Astrocyte of the cerebellum (primary cell): Measurements from ENCODE around the gene KLF15.

Experiments used
- DNase-seq: peaks from one replicate; pipeline ENCODE4 v3.0.0-alpha.2; 2011; ENCODE audit warnings: low read depth
- H3K4me3 ChIP-seq: 2 replicates; pipeline ENCODE4 v1.5.1; 2011; ENCODE audit warnings: mild to moderate bottlenecking, low read depth, low read length, moderate library complexity
- CTCF ChIP-seq: IDR thresholded peaks from 2 replicates; pipeline ENCODE4 v1.5.1; 2012; ENCODE audit warnings: low read length, low read depth, moderate library complexity, mild to moderate bottlenecking; ENCODE audit errors: missing control alignments
- in situ Hi-C: cut with HindIII; loops from 2 replicates; pipeline ENCODE4 v1.10.0; 2017; ENCODE audit warnings: low sequenced_read_pairs

The KLF15 gene

GRCh38 chr3:126357295-126358037, at the start of gene KLF15:
Gene KLF15, minus strand, starts transcription at chr3:126357408. Its CDS starts 4,486 bp downstream, at chr3:126352922.
- in situ Hi-C loops: no loop called here
- H3K4me3 ChIP-seq: peak within 1 kb of the TSS; percentile 48
- DNase-seq: peak; percentile 13
- TF ChIP-seq CTCF: no peak

GRCh38 chr3:126406389-126407296, 49.4 kb upstream of the KLF15 start:
- in situ Hi-C loops: no loop called here
- no peak for DNase-seq
- no peak overlapping the region for H3K4me3 ChIP-seq
- no peak for TF ChIP-seq CTCF

DNA sequence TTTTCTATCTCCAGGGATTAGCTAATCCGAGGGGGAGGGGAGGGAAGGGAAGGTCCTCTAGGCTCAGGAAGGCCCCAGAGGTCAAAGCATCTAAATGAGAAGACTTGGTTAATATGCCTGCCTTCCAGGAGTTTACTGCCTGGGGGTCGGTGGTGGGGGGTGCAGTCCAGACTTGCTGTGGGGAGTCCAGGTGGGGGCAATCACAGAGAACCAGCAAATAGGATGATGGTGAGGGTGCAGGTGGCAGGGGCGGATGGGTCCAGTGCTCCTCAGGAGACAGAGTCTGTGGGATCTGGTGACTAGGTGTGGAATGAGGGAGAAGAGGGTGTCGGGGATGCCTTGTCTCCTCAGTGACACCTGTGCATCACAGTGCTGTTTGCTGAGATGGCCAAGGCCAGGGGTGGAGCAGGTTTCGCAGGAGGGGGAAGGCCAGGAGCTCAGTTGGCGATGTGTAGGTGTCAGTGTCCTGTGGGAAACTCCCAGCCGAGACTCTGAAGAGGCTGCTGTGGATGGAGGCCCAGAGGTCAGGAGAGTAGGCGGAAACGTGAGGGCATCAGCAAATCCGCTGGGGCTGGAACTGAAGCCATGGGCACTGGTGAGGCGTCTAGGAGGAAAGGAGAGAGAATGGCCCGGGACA, 45.6 kb upstream of the KLF15 start:
- H3K4me3 ChIP-seq: no peak overlapping the region
- no peak for DNase-seq
- in situ Hi-C loops: no loop called here
- no peak for TF ChIP-seq CTCF

DNA sequence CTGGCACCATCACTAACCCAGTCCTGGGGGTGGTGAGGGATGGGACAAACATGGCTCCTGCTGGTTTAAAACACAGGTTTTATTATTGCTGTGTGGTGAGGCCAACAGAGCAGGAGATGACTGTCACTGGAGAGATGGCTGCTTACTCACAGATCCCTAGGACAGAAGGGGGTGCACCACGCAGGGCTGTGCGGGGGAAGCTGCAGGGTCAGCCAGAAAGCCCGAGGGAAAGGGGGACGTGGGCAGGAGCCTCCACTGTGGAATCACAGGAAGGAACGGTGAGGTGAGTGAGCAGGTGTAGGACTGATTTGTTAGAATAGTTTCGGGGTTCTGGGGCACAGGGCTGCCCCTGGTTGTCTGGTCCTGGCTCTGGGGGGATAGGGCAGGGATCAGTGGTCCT, 45.0 kb upstream of the KLF15 start:
- no peak overlapping the region for H3K4me3 ChIP-seq
- no peak for DNase-seq
- TF ChIP-seq CTCF: no peak
- in situ Hi-C loops: no loop called here

DNA sequence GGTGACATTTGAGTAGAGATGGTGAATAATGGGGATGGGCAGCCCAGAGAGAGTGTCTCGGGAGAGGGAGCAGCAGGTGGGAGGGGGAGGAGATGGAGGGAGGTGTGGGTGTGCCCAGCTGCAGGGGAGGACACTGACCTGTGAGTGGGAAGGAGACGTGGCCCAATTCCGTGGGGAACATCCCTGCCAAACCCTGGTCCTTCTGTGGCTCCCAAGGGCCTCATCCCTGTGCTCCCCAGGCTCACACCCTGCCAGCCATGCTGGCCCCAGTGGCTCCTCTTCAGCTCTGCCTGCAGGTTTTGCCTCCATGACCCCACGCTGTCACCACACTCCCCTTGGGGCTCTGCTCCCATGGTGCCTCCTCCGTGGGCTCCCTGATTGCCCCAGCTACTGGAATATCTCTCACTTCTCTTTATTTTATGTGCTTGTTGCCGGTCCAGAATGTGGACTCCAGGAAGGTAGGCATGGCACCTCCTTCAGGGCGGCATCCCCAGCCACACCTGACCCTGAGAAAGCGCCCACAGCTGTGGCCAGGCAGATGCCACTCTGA, 44.5 kb upstream of the KLF15 start:
- no peak for DNase-seq
- in situ Hi-C loops: no loop called here
- H3K4me3 ChIP-seq: no peak overlapping the region
- TF ChIP-seq CTCF: no peak

DNA sequence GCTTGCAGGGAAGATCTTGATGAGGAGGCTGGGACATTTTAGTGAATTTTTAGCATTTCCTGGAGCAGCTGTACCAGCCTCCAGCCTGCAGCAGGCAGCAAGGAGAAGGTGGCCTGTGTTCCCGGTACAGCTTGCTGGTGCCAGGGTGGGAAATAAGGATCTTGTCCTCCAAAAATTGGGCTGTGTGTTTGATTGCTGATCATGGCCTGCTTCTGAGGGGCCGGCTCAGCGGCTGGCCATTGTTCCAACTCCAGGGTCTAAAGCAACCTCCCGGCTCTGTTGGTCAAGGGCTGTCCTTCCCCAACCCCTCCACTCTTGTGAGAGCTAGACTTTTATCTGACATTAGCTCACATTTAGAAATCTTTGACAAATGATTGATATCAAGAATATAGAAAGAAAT, 42.5 kb upstream of the KLF15 start:
- no peak for TF ChIP-seq CTCF
- in situ Hi-C loops: no loop called here
- no peak for DNase-seq
- H3K4me3 ChIP-seq: no peak overlapping the region
